HG03060 (cell line): ENCODE results near the gene VSTM1.

Experiments used
- ATAC-seq: cut with Tn5 transposase; IDR thresholded peaks from one replicate; pipeline ENCODE4 v1.9.1; 2021; ENCODE audit warnings: low read depth, moderate number of reproducible peaks; ENCODE audit not compliant: unreplicated experiment

The VSTM1 gene

DNA sequence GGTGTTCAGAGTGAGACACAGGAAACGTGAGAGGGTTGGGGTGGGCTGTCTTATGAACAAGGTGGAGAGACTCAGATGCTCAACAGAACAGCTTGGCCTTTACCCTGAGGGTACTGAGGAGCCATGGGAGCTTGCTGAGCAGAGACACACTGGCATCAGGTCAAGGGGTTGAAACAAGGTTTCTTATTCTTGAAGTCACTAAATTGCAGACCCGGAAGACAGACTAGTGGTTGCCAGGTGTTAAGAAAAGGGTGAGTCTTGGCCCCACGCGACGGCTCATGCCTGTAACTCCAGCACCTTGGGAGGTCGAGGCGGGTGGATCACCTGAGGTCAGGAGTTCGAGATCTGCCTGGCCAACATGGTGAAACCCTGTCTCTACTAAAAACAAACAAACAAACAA, 49.8 kb downstream of the VSTM1 start:
- ATAC-seq = no peak

DNA sequence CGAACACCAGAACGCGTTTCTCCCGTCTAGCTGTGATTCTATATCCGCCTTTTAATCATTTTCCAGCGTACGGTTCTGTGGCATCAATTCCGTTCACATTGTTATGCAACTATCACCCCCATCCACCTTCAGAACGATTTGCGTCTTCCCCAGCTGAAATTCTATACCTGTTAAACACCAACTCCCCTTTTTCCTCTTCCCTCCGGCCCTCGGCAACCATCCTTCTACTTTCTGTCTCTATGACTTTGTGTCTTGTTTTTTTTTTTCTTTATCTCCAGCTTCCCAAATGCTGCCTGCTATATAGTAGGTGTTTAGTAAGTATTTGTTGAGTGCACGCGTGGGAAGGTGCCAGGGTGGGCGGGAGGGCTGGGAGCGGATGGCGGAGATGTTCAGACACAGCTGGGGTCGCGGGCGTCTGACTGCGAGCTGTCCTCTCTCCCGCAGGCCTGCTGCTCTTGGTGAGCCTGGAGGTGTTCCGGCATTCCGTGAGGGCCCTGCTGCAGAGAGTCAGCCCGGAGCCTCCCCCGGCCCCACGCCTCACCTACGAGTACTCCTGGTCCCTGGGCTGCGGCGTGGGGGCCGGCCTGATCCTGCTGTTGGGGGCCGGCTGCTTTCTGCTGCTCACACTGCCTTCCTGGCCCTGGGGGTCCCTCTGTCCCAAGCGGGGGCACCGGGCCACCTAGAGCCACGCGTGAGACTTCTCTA, 52.0 kb downstream of the VSTM1 start:
- no peak for ATAC-seq

DNA sequence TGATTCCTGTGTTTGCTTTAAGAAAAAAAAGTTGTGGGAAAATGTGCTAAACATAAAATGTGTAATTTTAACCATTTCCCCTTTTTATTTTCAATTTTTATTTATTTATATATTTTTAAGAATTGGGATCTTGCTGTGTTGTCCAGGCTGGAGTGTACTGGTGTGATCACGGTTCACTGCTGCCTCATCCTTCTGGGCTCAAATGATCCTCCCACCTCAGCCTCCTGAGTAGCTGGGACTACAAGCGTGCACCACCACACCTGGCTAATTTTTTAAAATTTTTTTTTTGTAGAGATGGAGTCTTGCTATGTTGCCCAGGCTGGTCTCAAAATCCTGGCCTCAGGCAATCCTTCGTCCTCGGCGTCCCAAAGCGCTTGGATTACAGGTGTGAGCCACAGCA, 53.2 kb downstream of the VSTM1 start:
- ATAC-seq = no peak

DNA sequence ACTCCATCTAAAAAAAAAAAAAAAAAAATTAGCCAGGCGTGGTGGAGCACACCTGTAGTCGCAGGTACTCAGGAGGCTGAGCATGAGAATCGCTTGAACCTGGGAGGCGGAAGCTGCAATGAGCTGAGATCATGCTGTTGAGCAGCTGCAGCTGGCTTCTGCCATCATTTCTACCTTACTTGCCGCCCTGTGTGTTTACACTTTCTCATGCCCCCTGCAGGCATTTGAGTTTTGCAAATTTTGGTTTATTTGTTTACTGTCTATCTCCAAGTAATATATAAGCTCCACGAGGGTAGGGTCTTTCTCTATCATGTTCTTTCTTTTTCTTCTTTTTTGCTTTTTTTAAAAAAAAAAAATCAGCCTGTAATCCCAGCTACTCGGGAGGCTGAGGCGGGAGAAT, 54.3 kb downstream of the VSTM1 start:
- no peak for ATAC-seq

DNA sequence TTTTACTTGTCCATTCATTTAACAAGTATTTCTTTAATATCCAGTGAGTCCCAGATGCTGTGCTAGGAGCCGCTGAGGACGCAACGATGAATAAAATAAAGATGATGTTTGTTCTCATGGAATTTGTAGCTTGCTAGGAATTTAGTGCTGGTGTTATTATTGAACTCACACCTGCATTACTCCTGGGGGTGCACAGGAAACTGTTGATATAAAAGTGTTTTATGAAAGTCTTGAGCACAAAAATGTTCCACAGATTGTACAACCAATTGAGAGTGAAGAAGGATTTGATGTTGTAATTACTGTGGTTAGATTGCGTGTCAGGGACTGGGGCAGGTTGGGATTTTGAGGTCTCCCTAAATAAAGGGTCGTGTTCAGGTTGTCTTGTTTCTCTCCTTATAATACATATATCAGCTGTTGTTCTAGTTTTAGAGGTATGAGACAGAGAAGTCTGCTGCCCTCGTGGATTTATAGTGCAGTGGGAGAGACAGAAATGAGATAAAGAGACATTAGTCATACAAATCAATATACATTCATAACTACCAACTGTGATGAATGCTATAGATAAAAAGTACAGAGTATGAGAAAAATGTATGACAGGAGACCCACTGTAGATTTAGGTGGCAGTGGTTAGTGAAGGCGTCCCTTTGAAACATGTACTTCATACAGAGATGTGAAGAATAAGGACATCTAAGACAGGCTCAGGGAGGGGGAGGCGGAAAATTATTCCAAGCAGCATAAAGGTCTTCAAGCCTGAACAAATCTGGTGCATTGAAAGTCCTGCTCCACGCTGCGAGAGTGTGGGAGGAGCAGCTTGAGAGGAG, 61.0 kb downstream of the VSTM1 start:
- ATAC-seq = no peak

GRCh38 chr19:54001496-54001895, 62.2 kb downstream of the VSTM1 start:
- no peak for ATAC-seq

DNA sequence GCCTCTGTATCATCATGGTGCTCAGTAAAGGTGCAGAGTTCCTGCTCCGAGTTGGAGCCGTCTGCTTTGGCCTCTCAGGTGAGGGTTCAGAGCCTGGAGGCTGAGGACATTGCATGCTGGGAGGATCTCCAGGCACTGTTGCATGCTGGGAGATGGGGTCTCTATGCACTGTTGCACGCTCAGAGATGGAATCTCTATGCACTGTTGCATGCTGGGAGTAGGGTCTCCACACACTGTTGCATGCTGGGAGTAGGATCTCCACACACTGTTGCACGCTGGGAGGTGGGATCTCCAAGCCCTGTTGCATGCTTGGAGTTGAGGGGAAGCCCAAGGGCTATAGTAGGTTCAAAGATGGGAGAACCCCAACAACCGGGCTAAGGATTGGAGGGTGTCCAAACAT, 64.0 kb downstream of the VSTM1 start:
- no peak for ATAC-seq

- no peak for ATAC-seq
Measured at GRCh38 chr19:53998223-53998622, 65.5 kb downstream of the VSTM1 start.

- ATAC-seq = no peak
Measured at GRCh38 chr19:53994811-53995210, 68.9 kb downstream of the VSTM1 start.

DNA sequence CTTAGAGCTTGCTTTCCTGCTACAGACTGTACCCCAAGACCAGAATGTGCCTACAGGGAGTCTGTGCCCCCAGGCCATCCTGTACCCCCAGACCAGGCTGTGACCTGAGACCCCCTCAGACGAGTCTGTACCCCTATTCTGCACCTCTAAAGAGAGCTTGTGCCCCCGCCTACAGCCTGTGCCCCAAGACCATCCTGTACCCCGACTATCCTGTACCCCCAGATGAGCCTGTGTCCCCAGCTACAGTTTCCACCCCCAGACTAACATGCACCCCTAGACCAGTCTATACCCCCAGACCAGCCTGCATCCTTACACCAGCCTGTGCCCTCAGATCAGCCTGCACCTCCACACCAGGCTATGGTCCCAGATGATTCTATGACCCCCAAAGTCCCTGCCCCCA, 70.2 kb downstream of the VSTM1 start:
- no peak for ATAC-seq

DNA sequence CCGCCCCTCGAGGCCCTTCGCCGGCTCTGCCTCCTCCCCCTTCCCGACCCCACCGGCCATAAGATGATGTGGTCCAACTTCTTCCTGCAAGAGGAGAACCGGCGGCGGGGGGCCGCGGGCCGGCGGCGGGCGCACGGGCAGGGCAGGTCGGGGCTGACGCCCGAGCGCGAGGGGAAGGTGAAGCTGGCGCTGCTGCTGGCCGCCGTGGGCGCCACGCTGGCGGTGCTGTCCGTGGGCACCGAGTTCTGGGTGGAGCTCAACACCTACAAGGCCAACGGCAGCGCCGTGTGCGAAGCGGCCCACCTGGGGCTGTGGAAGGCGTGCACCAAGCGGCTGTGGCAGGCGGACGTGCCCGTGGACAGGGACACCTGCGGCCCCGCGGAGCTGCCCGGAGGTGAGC, 70.9 kb downstream of the VSTM1 start:
- ATAC-seq = no peak

- ATAC-seq = no peak
Measured at GRCh38 chr19:53992211-53992610, 71.5 kb downstream of the VSTM1 start.

DNA sequence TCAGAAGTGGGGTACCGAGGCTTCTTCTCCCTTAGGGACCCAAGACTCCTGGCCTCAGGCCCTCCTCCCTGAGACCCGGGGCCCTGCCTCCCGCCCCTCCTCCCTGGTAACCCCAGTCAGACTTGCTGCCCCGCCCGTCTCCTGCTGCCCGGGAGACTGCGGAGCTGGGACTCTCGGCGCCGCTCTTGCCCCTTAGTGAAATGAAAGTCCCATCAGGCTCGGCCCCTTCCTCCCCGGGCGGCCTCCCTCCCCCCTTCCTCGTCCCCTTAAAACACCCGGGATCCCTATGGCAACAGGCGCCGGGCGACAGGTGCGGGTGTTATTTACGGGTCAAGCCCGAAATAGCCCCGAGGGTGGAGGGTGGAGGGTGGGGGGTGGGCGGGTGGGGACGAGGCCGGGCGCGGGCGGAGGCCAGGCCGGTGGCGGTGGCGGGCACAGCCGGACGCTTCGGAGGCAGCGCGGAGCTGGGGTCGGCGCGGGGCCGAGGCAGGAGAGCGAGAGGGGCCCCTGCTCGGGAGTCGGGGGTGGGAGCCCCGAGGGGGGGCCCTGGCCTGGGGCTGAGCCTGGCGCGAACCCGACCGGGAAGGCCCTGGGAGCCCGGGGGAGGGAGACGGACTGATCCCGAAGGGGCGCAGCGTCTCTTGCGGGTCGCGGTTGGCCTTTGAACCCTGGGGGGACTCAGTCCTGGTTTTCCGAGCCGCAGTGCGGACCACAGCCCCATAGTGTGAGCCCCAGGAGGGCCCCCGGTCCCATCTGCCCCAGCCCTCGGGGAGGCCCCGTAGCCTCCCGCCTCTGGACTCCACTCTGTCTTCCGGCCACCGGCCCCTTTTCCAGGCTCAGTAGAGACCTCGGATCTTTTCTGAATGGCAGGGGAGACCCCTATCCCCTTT, 72.2 kb downstream of the VSTM1 start, which contains the start of gene CACNG6:
Gene CACNG6 (plus strand): TSS at position 414 of the 890 bp plus-strand sequence. CDS start 1,241 bp downstream, outside the sequence.
- ATAC-seq = no peak
